ENCODE results near the gene MBLAC1. TPM values are rescaled to one million over a fixed set of nuclear protein-coding genes. Genes with fewer than 3 reads are reported as not detected.
A peak's percentile ranks its signal among the peaks of the same experiment; 100 is the strongest.

Gene MBLAC1
- total and polyA plus RNA-seq, 9 of the 15 experiments (the other 6 are each of a cell fraction or from before 2014, with no cell fraction given): 0.03 to 3.1 (median 0.52) TPM

- TF ChIP-seq ATF6 (CRISPR knock-in tag; IDR thresholded peaks at IDR 0.05) (no peak), ZEB2 (IDR thresholded peaks at IDR 0.05) (peak; percentile 95), TFAP4 (CRISPR knock-in tag; IDR thresholded peaks at IDR 0.05; ENCODE audit: borderline replicate concordance) (peak; percentile 52), ZNF282 (CRISPR knock-in tag; IDR thresholded peaks at IDR 0.05) (no peak), ZC3H11A (IDR thresholded peaks at IDR 0.05; ENCODE audit: low read depth, low read length) (no peak), PHF21A (IDR thresholded peaks at IDR 0.05; ENCODE audit: borderline replicate concordance, low read depth) (no peak), FUS (optimal IDR thresholded peaks at IDR 0.05; ENCODE audit: low read depth, low read length) (no peak), MYBL2 (IDR thresholded peaks at IDR 0.05; ENCODE audit: low read depth) (no peak), MYBL2 (CRISPR knock-in tag; IDR thresholded peaks at IDR 0.05; ENCODE audit: borderline replicate concordance) (no peak), HDAC8 (tag; IDR thresholded peaks at IDR 0.05) (no peak), HNRNPLL (IDR thresholded peaks at IDR 0.05; ENCODE audit: low read depth, low read length, poor library complexity, severe bottlenecking) (peak; percentile 16), TAL1 (IDR thresholded peaks at IDR 0.05) (0 out of 2 replicates have a peak, but pooled peaks have one; percentile 37), RCOR1 (IDR thresholded peaks at IDR 0.05; ENCODE audit: borderline replicate concordance in 1 of 2, low read depth in 2 of 2, low read length in 2 of 2) (peak in 1 of 2 experiments; percentile 57; a peak in 2 of 4 replicates), CBFB (CRISPR knock-in tag; IDR thresholded peaks at IDR 0.05) (no peak), ZNF134 (CRISPR knock-in tag; conservative IDR thresholded peaks at IDR 0.05) (no peak), ARID3B (CRISPR knock-in tag; IDR thresholded peaks at IDR 0.05; ENCODE audit: borderline replicate concordance) (no peak), CUX1 (CRISPR knock-in tag; IDR thresholded peaks at IDR 0.05) (no peak), HMG20A (CRISPR knock-in tag; conservative IDR thresholded peaks at IDR 0.05) (no peak)
Observed at GRCh38 chr7:100157334-100158228, 30.8 kb downstream of the MBLAC1 start (continued).
